Caco-2 (cell line): ENCODE data around the gene BLTP3A. TPM values are rescaled to one million over a fixed set of nuclear protein-coding genes. Genes with fewer than 3 reads are reported as not detected.

Experiments
- BruUV-seq: library from RNA; stranded (reverse); fragments of 400-500 nt; replicated peaks from 2 replicates; lab custom pipeline; 2021; lab: Mats Ljungman, UMichigan
- CTCF ChIA-PET: fragments of 300-600 bp; sonication (Branson Sonifier 250); formaldehyde crosslinking; loops from one replicate; lab custom pipeline; 2022; ENCODE audit warnings: antibody characterized with exemption; lab: Charles Lee
- POLR2A ChIA-PET: fragments of 300-600 bp; sonication (Branson Sonifier 250); formaldehyde crosslinking; loops from one replicate; lab custom pipeline; 2022; ENCODE audit warnings: antibody characterized with exemption; lab: Charles Lee
- DNase-seq, 2 experiments: peaks; one replicate each; pipeline versions ENCODE4 v3.0.0 to v3.0.0-alpha.2; 2020 to 2022
- H3K27me3 ChIP-seq: replicated peaks from 2 replicates; pipeline ENCODE4 v1.6.0; 2011; ENCODE audit warnings: low read length; ENCODE audit not compliant: control insufficient read depth, insufficient read depth
- H3K36me3 ChIP-seq: 2 replicates; pipeline ENCODE4 v1.5.1; 2011; ENCODE audit warnings: low read length; ENCODE audit not compliant: control insufficient read depth, insufficient read depth
- H3K4me1 ChIP-seq: fragments of 250-450 bp; sonication (Bioruptor Pico); 2 replicates; pipeline ENCODE4 v1.5.1; 2020; ENCODE audit warnings: mild to moderate bottlenecking
- H3K4me3 ChIP-seq: 2 replicates; pipeline ENCODE4 v1.5.1; 2011; ENCODE audit warnings: low read depth, mild to moderate bottlenecking, control low read depth, low read length
- H3K9me3 ChIP-seq: fragments of 250-450 bp; sonication (Bioruptor Pico); 2 replicates; pipeline ENCODE4 v1.5.1; 2020; ENCODE audit warnings: mild to moderate bottlenecking, moderate library complexity
- H3K27ac Mint-ChIP-seq: one replicate; pipeline ENCODE4 v1.8.0; 2022; ENCODE audit warnings: mixed read lengths; ENCODE audit not compliant: unreplicated experiment
- H3K27me3 Mint-ChIP-seq: one replicate; pipeline ENCODE4 v1.8.0; 2022; ENCODE audit warnings: mixed read lengths; ENCODE audit not compliant: insufficient read depth, unreplicated experiment
- H3K36me3 Mint-ChIP-seq: one replicate; pipeline ENCODE4 v1.8.0; 2022; ENCODE audit warnings: mild to moderate bottlenecking, mixed read lengths; ENCODE audit not compliant: insufficient read depth, unreplicated experiment
- H3K4me1 Mint-ChIP-seq: one replicate; pipeline ENCODE4 v1.8.0; 2022; ENCODE audit warnings: low read depth, mixed read lengths; ENCODE audit not compliant: unreplicated experiment
- H3K4me3 Mint-ChIP-seq: one replicate; pipeline ENCODE4 v1.8.0; 2022; ENCODE audit warnings: mild to moderate bottlenecking, moderate library complexity, mixed read lengths; ENCODE audit not compliant: unreplicated experiment
- H3K9me3 Mint-ChIP-seq: one replicate; pipeline ENCODE4 v1.8.0; 2022; ENCODE audit warnings: mixed read lengths; ENCODE audit not compliant: unreplicated experiment
- intact Hi-C: fragments of 100-400 bp; cut with micrococcal nuclease; formaldehyde crosslinking; loops from one replicate; pipeline ENCODE4 v1.10.0; 2022; ENCODE audit not compliant: unreplicated experiment
- total RNA-seq: library from RNA; stranded (reverse); gene quantifications from 2 replicates; pipeline ENCODE4 v1.2.3, GENCODE V29; 2022
- TF ChIP-seq, protein P1 (sequence below), 2 experiments: fragments of 200-600 bp in 1 of 2; IDR thresholded peaks; 1 replicate in 1 of 2; 2 replicates in 1 of 2; pipeline versions ENCODE4 v1.5.1 to v1.8.0; 2011 to 2022; ENCODE audit warnings: antibody characterized with exemption in 1 of 2, control low read depth in 1 of 2, inconsistent platforms in 1 of 2, low read depth in 1 of 2, low read length in 1 of 2, mild to moderate bottlenecking in 1 of 2, moderate library complexity in 1 of 2; ENCODE audit not compliant: insufficient read depth in 1 of 2, severe bottlenecking in 1 of 2, unreplicated experiment in 1 of 2

BLTP3A gene
- total RNA-seq, 1 experiment from 2014 or later: 41.6 TPM

DNA sequence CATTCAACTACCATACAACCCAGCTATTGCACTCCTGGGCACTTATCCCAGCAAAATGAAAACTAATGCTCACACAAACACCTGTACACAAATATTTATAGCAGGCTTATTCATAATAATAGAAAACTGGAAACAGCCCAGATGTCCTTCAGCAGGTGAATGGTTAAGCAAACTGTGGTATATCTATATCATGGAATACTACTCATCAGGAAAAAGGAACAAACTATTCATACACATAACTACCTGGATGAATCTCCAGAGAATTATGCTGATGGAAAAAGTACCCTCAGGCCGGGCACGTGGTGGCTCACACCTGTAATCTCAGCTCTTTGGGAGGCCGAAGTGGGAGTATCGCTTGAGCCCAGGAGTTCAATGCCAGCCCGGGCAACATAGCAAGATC lies 3.8 kb upstream of the BLTP3A start:
- Mint-ChIP-seq H3K27ac (no peak overlapping the region), H3K4me1 (no peaks in the 10 kb centered on the region), H3K27me3 (no peaks in the 10 kb centered on the region), H3K36me3 (peaks cover 21% of the 10 kb centered on the region), H3K4me3 (no peak overlapping the region), H3K9me3 (no peaks in the 10 kb centered on the region)
- Histone ChIP-seq H3K36me3 (no peaks in the 10 kb centered on the region), H3K4me3 (no peak overlapping the region), H3K27me3 (no peaks in the 10 kb centered on the region), H3K4me1 (peaks cover 9% of the 10 kb centered on the region; the same call in 1 of the 2 replicates), H3K9me3 (no peaks in the 10 kb centered on the region)
- BruUV-seq: no TSS peak
- CTCF ChIA-PET: no interaction called here
- intact Hi-C loops: no loop called here
- TF ChIP-seq, protein P1, sequence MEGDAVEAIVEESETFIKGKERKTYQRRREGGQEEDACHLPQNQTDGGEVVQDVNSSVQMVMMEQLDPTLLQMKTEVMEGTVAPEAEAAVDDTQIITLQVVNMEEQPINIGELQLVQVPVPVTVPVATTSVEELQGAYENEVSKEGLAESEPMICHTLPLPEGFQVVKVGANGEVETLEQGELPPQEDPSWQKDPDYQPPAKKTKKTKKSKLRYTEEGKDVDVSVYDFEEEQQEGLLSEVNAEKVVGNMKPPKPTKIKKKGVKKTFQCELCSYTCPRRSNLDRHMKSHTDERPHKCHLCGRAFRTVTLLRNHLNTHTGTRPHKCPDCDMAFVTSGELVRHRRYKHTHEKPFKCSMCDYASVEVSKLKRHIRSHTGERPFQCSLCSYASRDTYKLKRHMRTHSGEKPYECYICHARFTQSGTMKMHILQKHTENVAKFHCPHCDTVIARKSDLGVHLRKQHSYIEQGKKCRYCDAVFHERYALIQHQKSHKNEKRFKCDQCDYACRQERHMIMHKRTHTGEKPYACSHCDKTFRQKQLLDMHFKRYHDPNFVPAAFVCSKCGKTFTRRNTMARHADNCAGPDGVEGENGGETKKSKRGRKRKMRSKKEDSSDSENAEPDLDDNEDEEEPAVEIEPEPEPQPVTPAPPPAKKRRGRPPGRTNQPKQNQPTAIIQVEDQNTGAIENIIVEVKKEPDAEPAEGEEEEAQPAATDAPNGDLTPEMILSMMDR (IDR thresholded peaks at IDR 0.05; ENCODE audit: insufficient read depth in 1 of 2, low read depth in 1 of 2, low read length in 1 of 2, severe bottlenecking in 1 of 2, unreplicated experiment in 1 of 2): no peak
- no peak for DNase-seq
- POLR2A ChIA-PET: no interaction called here

DNA sequence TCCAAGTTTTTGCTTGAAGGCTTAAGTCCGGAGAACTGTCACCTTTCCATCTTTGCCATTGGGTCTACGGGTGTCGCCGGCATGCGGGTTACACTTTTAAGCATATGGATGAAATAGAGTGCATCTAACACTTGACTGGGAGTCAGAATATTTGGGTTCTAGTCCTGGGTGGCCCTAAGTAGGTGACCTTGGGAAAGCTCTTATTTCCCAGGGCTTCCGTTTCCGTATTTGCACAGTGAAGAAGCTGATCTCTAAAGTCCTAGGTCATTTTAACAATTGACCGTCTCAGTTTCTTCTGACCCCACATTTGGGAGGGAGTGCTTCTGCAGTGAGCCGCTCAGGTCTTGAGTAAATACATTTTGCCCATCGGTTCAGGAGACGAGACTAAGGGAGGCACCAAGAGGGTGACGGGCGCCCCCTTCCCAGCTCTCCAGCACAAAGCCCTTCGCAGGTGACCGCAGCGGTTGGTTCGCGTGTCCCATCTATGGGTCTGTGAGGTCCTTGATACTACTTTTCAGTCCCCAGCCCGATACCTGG lies 651 bp upstream of the BLTP3A start:
- Histone ChIP-seq H3K4me3 (peak overlapping the region; percentile 88), H3K9me3 (no peaks in the 10 kb centered on the region), H3K27me3 (no peaks in the 10 kb centered on the region), H3K36me3 (no peaks in the 10 kb centered on the region; the same call in 1 of the 2 replicates), H3K4me1 (peaks cover 19% of the 10 kb centered on the region)
- BruUV-seq: TSS peak; percentile 85
- H3K27ac Mint-ChIP-seq: peak overlapping the region; percentile 99
- H3K4me3 Mint-ChIP-seq: peak overlapping the region; percentile 97
- no peaks in the 10 kb centered on the region for H3K9me3 Mint-ChIP-seq
- H3K4me1 Mint-ChIP-seq: peaks cover 9% of the 10 kb centered on the region
- DNase-seq: peak; percentile 71 to 72
- CTCF ChIA-PET: interaction anchor here (0.5 to 1.6 kb wide), 5 partner anchors 9 to 574 kb away, joined by 3 to 8 read pairs (median 4); no protein-coding TSS in a partner anchor
- TF ChIP-seq, protein P1 (IDR thresholded peaks at IDR 0.05; ENCODE audit: insufficient read depth in 1 of 2, low read depth in 1 of 2, low read length in 1 of 2, severe bottlenecking in 1 of 2, unreplicated experiment in 1 of 2): peak in 1 of 2 experiments; percentile 22
- POLR2A ChIA-PET: interaction anchor here (0.6 to 2.5 kb wide), 8 partner anchors 9 to 329 kb away, joined by 3 to 16 read pairs (median 4); partner anchors contain the start of genes SNRPC and TAF11
- no peaks in the 10 kb centered on the region for H3K27me3 Mint-ChIP-seq
- peaks cover 23% of the 10 kb centered on the region for H3K36me3 Mint-ChIP-seq
- intact Hi-C loops: loop anchor here (5.0 kb wide), 1 partner anchor 34 kb away; the partner anchor contains the start of gene SNRPC

DNA sequence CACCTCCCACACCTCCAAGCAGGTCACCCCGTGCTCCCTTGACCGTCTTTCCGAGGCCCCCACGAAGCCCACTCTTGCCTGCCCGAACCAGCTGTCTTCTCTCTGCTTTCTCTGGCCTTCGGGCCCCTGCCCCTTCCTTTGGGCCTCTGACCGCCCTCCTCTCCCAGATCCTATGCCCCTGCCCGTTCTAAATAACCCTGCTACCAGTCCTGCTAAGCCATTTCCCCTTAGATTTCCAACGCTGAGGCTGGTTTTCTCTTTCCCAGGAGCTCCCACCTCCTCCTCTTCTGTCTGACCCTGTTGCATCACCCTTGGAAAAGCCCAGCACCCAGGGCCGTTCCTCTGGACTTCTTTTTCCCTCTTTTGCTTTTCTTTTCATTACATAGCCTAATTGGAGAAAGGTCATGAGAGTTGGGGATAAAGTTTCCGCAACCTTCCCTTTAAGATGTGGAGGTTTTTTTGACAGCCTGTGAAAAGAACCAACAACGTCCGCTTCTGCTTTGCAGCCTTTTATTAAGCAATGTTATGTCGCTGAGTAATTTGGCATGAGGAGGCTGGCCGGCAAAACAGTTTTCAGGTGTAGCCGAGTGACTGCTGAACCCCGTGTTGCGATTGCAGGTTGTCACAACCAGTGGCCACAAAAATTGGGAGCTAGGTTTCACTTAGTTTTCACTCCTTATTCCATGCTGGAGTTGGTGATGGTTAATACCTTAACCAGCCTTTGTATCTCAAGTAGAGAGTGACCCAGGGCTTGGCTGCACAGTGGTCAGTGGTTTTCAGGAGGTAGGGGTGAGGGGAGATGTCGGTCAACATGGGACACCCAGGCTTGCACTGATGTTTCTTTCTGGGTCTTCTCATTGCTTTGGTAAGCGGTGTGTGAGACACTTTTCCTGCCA lies 970 bp downstream of the BLTP3A start:
- POLR2A ChIA-PET: interaction anchor here (0.6 to 2.5 kb wide), 2 partner anchors 36 to 678 kb away, joined by 3 to 11 read pairs; partner anchors contain the start of gene SNRPC
- peaks cover 33% of the 10 kb centered on the region for H3K4me1 ChIP-seq
- intact Hi-C loops: loop anchor here (5.0 kb wide), 1 partner anchor 36 kb away; the partner anchor contains the start of gene SNRPC

More for the DNA sequence above, 970 bp downstream of the BLTP3A start:
- TF ChIP-seq, protein P1 (IDR thresholded peaks at IDR 0.05; ENCODE audit: insufficient read depth in 1 of 2, low read depth in 1 of 2, low read length in 1 of 2, severe bottlenecking in 1 of 2, unreplicated experiment in 1 of 2): no peak
- no TSS peak for BruUV-seq
- CTCF ChIA-PET: no interaction called here
- peak overlapping the region; percentile 99 for H3K27ac Mint-ChIP-seq
- H3K9me3 Mint-ChIP-seq: no peaks in the 10 kb centered on the region
- no peaks in the 10 kb centered on the region; the same call in 1 of the 2 replicates for H3K36me3 ChIP-seq
- H3K27me3 ChIP-seq: no peaks in the 10 kb centered on the region
- H3K9me3 ChIP-seq: no peaks in the 10 kb centered on the region
- no peaks in the 10 kb centered on the region for H3K27me3 Mint-ChIP-seq
- peak overlapping the region; percentile 88 for H3K4me3 ChIP-seq
- peaks cover 27% of the 10 kb centered on the region for H3K36me3 Mint-ChIP-seq
- peak; percentile 45 to 53 for DNase-seq
- H3K4me3 Mint-ChIP-seq: peak overlapping the region; percentile 97
- peaks cover 9% of the 10 kb centered on the region for H3K4me1 Mint-ChIP-seq
